K562 (cell line): ENCODE data around the gene CUTA. TPM values are rescaled to one million over a fixed set of nuclear protein-coding genes. Genes with fewer than 3 reads are reported as not detected.
A peak's percentile ranks its signal among the peaks of the same experiment; 100 is the strongest.

Experiments
- CEBPG ChIP-seq, 3 experiments: fragments of 200-800 bp in 1 of 3; sonication (Bioruptor generic) in 1 of 3; sonication (generic) in 1 of 3; formaldehyde crosslinking in 1 of 3; IDR thresholded peaks in 2 of 3; conservative IDR thresholded peaks in 1 of 3; 2 replicates each; pipeline versions ENCODE4 v1.6.1 to v1.8.0; 2016 to 2022; ENCODE audit warnings: missing compliant biosample characterization in 2 of 3, missing genetic modification characterization in 2 of 3, mild to moderate bottlenecking in 1 of 3, missing genetic modification reagents in 1 of 3
- HDAC2 ChIP-seq: fragments of 450-650 bp; IDR thresholded peaks from 2 replicates; pipeline ENCODE4 v1.6.1; 2016; ENCODE audit warnings: mild to moderate bottlenecking
- JUND ChIP-seq, 2 experiments: IDR thresholded peaks; 2 replicates in 1 of 2; 3 replicates in 1 of 2; pipeline ENCODE4 v1.6.1; 2011; ENCODE audit warnings: borderline replicate concordance in 2 of 2, low read depth in 2 of 2, low read length in 2 of 2, improper control_type of control experiment in 1 of 2, missing biosample characterization in 1 of 2, missing genetic modification characterization in 1 of 2, missing genetic modification reagents in 1 of 2
- MAX ChIP-seq: sonication (generic); formaldehyde crosslinking; IDR thresholded peaks from 2 replicates; pipeline ENCODE4 v1.9.0; 2022; ENCODE audit warnings: mild to moderate bottlenecking, missing genetic modification reagents
- MYBL2 ChIP-seq, 2 experiments: fragments of 450-650 bp in 1 of 2; sonication (generic) in 1 of 2; formaldehyde crosslinking in 1 of 2; IDR thresholded peaks; 2 replicates each; pipeline versions ENCODE4 v1.6.1 to v1.8.1; 2017 to 2022; ENCODE audit warnings: borderline replicate concordance in 1 of 2, inconsistent platforms in 1 of 2, low read depth in 1 of 2, mild to moderate bottlenecking in 1 of 2, missing genetic modification reagents in 1 of 2, moderate library complexity in 1 of 2
- MYC ChIP-seq, 2 experiments: fragments of 250-450 bp in 1 of 2; sonication (Bioruptor Pico) in 1 of 2; IDR thresholded peaks; 2 replicates each; pipeline versions ENCODE4 v1.5.1 to v1.6.1; 2012 to 2021; ENCODE audit warnings: low read depth in 2 of 2, borderline replicate concordance in 1 of 2, improper control_type of control experiment in 1 of 2, low read length in 1 of 2, mild to moderate bottlenecking in 1 of 2, moderate library complexity in 1 of 2
- PML ChIP-seq: IDR thresholded peaks from 2 replicates; pipeline ENCODE4 v1.6.1; 2012; ENCODE audit warnings: low read length, inconsistent platforms
- POLR2AphosphoS2 ChIP-seq: IDR thresholded peaks from 2 replicates; pipeline ENCODE4 v1.6.1; 2012; ENCODE audit warnings: low read length, improper control_type of control experiment
- PURB ChIP-seq: sonication (generic); formaldehyde crosslinking; IDR thresholded peaks from 2 replicates; pipeline ENCODE4 v1.9.0; 2021; ENCODE audit warnings: low read depth, mild to moderate bottlenecking, missing genetic modification reagents
- RB1 ChIP-seq: fragments of 450-650 bp; IDR thresholded peaks from 2 replicates; pipeline ENCODE4 v1.6.1; 2017; ENCODE audit warnings: low read depth, mild to moderate bottlenecking
- RBM34 ChIP-seq: fragments of 200-400 bp; formaldehyde crosslinking; IDR thresholded peaks from 2 replicates; pipeline ENCODE4 v1.6.1; 2018; ENCODE audit warnings: low read length, borderline replicate concordance; ENCODE audit not compliant: insufficient read depth
- RHOXF2B ChIP-seq: fragments of 250-450 bp; sonication (Bioruptor Pico); conservative IDR thresholded peaks from 2 replicates; pipeline ENCODE4 v1.5.1; 2021
- SIRT6 ChIP-seq: IDR thresholded peaks from one replicate; pipeline ENCODE4 v1.6.1; 2012; ENCODE audit warnings: low read depth, mild to moderate bottlenecking, control low read depth, inconsistent platforms, low read length, moderate library complexity
- SRSF3 ChIP-seq: fragments of 200-400 bp; formaldehyde crosslinking; IDR thresholded peaks from 2 replicates; pipeline ENCODE4 v1.6.1; 2016; ENCODE audit warnings: mild to moderate bottlenecking, low read length, moderate library complexity; ENCODE audit not compliant: insufficient read depth
- TAF9B ChIP-seq: fragments of 450-650 bp; IDR thresholded peaks from 2 replicates; pipeline ENCODE4 v1.6.1; 2018; ENCODE audit warnings: mild to moderate bottlenecking; ENCODE audit not compliant: partially characterized antibody
- TCFL5 ChIP-seq: fragments of 250-450 bp; sonication (Bioruptor Pico); conservative IDR thresholded peaks from 2 replicates; pipeline ENCODE4 v1.6.1; 2021; ENCODE audit warnings: mild to moderate bottlenecking, moderate library complexity, matching md5 sums
- TEAD1 ChIP-seq, 2 experiments: fragments of 450-650 bp in 1 of 2; sonication (generic) in 1 of 2; formaldehyde crosslinking; IDR thresholded peaks; 2 replicates each; pipeline versions ENCODE4 v1.4.0 to v1.8.0; 2020 to 2022; ENCODE audit warnings: mild to moderate bottlenecking in 2 of 2, missing genetic modification reagents in 1 of 2
- U2AF2 ChIP-seq: fragments of 200-400 bp; formaldehyde crosslinking; optimal IDR thresholded peaks from 2 replicates; pipeline ENCODE3; 2017; ENCODE audit warnings: low read depth, mild to moderate bottlenecking, low read length
- ZKSCAN1 ChIP-seq: fragments of 150-350 bp; IDR thresholded peaks from 2 replicates; pipeline ENCODE4 v1.6.1; 2016; ENCODE audit warnings: low read depth, low read length
- ZNF282 ChIP-seq: sonication (generic); formaldehyde crosslinking; IDR thresholded peaks from 2 replicates; pipeline ENCODE4 v1.8.1; 2023; ENCODE audit warnings: missing genetic modification reagents
- ZNF511 ChIP-seq: sonication (generic); formaldehyde crosslinking; IDR thresholded peaks from 2 replicates; pipeline ENCODE4 v1.8.0; 2022; ENCODE audit warnings: mild to moderate bottlenecking, missing genetic modification reagents
- ZNF740 ChIP-seq, 3 experiments: fragments of 200-800 bp in 1 of 3; sonication (Bioruptor generic) in 1 of 3; sonication (generic) in 1 of 3; formaldehyde crosslinking in 1 of 3; IDR thresholded peaks; 2 replicates each; pipeline versions ENCODE4 v1.6.1 to v1.8.0; 2016 to 2022; ENCODE audit warnings: mild to moderate bottlenecking in 2 of 3, missing compliant biosample characterization in 2 of 3, missing genetic modification characterization in 2 of 3, missing genetic modification reagents in 1 of 3
- polyA plus RNA-seq, 8 experiments: library from polyadenylated mRNA; depleted of rRNA in 4 of 8; stranded (reverse) in 5 of 8; unstranded in 3 of 8; fragments of >200 nt; fragmentation: Nextera tagmentation in 2 of 8; fragmentation: Illumina TruSeq in 1 of 8; extraction: Ambion mirVana in 2 of 8; extraction: Trizol in 1 of 8; gene quantifications; 2 replicates each; pipeline versions ENCODE4 v1.2.1 to v1.2.3, GENCODE V29; 2011 to 2014; ENCODE audit warnings: inconsistent platforms in 1 of 8, missing spikeins in 1 of 8
- total RNA-seq, 7 experiments: library from RNA; depleted of rRNA in 6 of 7; stranded (reverse); fragments of >200 nt in 6 of 7; fragmentation: Illumina TruSeq in 2 of 7; extraction: Trizol in 2 of 7; gene quantifications; 2 replicates each; pipeline versions ENCODE4 v1.2.1 to v1.2.3, GENCODE V29; 2011 to 2021; ENCODE audit warnings: low replicate concordance in 1 of 7

The CUTA gene
- total and polyA plus RNA-seq, 9 of the 15 experiments (the other 6 are each of a cell fraction or from before 2014, with no cell fraction given) = 166 to 682 (median 310) TPM

- TF ChIP-seq ZKSCAN1 = 0 out of 2 replicates have a peak, but pooled peaks have one; percentile 6
- no peak for TF ChIP-seq PURB
- TF ChIP-seq JUND (IDR thresholded peaks at IDR 0.05; ENCODE audit: borderline replicate concordance, low read depth, low read length) = no peak
- no peak for TF ChIP-seq JUND (tag; IDR thresholded peaks at IDR 0.05; ENCODE audit: borderline replicate concordance, low read depth, low read length)
- TF ChIP-seq RB1 = no peak
- no peak for TF ChIP-seq MYBL2 (IDR thresholded peaks at IDR 0.05; ENCODE audit: low read depth)
- TF ChIP-seq MYBL2 (CRISPR knock-in tag; IDR thresholded peaks at IDR 0.05; ENCODE audit: borderline replicate concordance) = no peak
- TF ChIP-seq SRSF3 = 0 out of 2 replicates have a peak, but pooled peaks have one; percentile 52
- no peak for TF ChIP-seq TCFL5 (CRISPR knock-in tag)
- no peak; a peak in 1 of 4 replicates for TF ChIP-seq TEAD1 (CRISPR knock-in tag; IDR thresholded peaks at IDR 0.05)
- 0 out of 2 replicates have a peak, but pooled peaks have one; percentile 38 for TF ChIP-seq ZNF740 (CRISPR knock-in tag; IDR thresholded peaks at IDR 0.05)
- TF ChIP-seq ZNF740 (tag; IDR thresholded peaks at IDR 0.05) = no peak
- TF ChIP-seq ZNF282 = no peak
- no peak for TF ChIP-seq MYC (IDR thresholded peaks at IDR 0.05; ENCODE audit: low read depth, low read length)
- peak; percentile 65; the same call in 1 of the 2 replicates for TF ChIP-seq MYC (CRISPR knock-in tag; IDR thresholded peaks at IDR 0.05; ENCODE audit: borderline replicate concordance, low read depth)
- TF ChIP-seq SIRT6 = no peak
- no peak for TF ChIP-seq PML
- TF ChIP-seq HDAC2 = no peak
- TF ChIP-seq MAX = no peak
- peak; percentile 40 for TF ChIP-seq TAF9B
- TF ChIP-seq POLR2AphosphoS2 = no peak
- no peak for TF ChIP-seq U2AF2
- no peak for TF ChIP-seq RHOXF2B
- peak; percentile 47; the same call in 1 of the 2 replicates for TF ChIP-seq ZNF511 (CRISPR knock-in tag)
- no peak for TF ChIP-seq CEBPG (CRISPR knock-in tag; IDR thresholded peaks at IDR 0.05)
- no peak for TF ChIP-seq CEBPG (tag; conservative IDR thresholded peaks at IDR 0.05 in 1 of 2, IDR thresholded peaks at IDR 0.05 in 1 of 2)
- TF ChIP-seq RBM34 = no peak
These were observed 25.8 kb downstream of the CUTA start (continued) for GRCh38 chr6:33391922-33392594.
